ENCODE measurements around the gene TMEM41A.

- TF ChIP-seq CTCF (IDR thresholded peaks at IDR 0.05; ENCODE audit: low read length) (no peak), EZH2 (optimal IDR thresholded peaks at IDR 0.05; ENCODE audit: low read depth, low read length) (no peak), EZH2phosphoT487 (IDR thresholded peaks at IDR 0.05; ENCODE audit: low read length) (no peak)
Observed at GRCh38 chr3:185517387-185518130, 18.7 kb upstream of the TMEM41A start.

Measured in MM.1S (cell line).